ENCODE data around the gene ADAMTS2.

The ADAMTS2 gene

DNA sequence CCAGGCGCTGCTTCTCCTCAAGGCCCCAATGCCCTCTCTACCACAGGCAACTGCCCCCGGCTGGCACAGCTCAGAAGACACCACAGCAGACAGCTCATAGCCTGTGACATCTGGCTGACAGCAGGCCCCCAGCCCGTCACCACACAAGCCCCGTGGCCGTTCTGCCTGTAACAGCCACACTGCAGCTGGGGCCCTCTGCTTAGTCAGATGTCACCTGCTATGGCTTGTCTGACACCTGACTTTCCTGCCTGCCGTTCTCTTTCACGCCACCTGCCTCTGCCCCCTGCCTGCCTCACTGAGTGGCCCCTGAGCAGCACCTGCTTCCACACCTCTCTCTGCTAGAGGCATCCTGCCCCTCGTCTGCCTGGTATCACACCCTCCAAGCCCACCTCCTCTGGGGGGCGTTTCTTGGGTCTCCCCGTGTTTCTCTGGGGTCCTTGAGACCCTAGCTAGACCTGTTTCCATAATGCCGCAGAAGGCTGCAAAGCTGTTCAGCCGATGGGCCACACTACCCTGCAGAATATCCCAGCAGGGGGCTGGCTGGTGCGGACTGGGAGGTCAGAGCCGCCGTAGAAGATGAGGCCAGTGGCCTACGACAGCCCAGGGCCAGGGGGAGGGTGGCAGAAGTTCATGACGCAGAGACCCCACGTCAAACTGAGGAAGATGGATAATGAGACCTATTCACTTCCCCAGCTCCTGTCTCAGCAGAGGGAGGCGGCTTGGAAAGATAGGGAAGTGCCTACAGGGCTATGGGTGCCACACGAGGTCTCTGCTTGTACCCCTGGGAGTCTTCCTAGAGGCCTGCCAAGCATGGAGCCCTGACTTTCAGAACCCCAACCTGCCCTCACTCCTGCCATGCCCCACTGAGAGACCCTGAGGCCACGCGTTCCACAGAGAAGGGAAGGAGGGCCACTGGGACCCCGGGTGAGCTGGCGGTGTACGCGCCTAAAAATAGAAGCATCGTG is 190.0 kb downstream of the ADAMTS2 start:
- DNase-seq (ENCODE audit: low spot score) = no peak

DNA sequence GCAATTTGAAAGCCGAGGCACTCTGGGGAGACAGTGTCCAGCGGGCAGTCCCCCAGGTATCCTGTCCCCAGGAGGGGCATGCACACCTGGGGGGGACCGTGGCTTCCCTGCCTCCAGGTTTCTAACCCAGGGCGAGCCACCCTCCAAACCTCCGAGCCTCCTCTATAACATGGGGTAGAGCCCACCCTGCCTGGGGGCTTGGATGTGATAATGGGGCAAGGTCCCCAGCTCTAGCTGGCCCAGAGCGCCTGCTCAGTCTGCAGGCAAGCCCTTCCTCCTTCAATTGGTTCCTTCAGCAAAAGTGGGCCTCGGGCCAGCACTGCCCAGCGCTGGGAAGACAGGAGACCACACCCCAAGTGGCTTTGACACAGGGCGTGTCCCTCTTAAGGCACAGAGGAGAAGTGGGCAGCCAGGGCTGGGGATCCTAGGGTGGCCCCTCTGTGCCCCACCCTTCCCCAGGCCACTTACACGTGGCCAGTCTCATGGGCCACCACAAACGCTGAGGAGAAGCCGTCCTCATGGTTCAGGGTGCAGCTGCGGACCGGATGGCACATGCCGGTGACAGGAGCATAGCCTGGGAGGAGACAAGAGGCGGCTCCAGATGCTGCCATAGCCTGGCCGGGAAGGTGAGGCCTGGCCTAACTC is 190.8 kb downstream of the ADAMTS2 start:
- no peak for DNase-seq (ENCODE audit: low spot score)

DNA sequence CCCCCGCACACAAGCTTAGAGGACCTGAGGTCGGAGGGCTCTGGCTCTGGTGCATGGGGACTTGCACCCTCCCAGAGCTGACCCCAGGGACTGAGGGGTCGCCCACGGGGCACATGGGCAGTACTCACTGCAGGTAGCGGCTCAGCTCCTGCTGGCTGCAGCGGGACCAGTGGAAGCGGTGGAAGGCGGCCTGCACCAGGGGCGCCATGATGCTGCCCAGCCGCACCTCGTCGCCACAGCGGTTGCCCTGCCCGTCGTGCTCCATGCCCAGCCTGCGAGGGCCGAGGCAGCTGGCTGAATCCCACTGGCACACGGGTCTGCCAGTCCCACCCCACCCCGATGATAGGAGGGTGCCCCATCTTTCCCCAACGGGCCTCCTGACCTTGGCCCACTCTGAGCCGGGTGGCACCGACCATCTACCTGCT is 191.3 kb downstream of the ADAMTS2 start:
- DNase-seq (ENCODE audit: low spot score) = no peak

DNA sequence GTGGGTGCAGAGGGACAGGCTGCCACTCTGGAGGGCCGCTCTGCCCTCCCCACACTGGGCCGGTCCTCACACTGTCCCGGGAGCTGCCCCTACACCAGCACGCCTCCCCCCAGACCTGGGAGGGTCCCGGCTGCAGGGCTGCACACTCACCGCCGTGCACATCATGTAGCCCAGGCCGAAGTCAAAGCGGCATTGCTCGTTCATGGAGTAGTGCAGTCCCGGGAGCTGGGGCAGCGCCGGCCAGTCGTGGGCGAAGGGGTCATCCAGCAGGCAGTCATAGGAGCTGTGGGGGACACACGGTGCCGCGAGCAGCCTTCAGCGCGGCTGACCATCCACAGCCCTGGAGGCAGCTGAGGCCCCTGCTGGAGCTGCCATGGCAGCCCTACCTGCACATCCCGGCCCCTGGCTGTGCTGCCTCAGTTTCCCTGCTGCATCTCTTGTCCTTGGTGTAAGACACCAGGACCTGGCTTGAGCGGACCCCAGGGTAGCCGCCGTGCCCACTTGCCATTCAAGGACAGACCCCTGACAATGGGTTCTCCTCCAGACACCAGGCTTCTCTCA is 191.8 kb downstream of the ADAMTS2 start:
- no peak for DNase-seq (ENCODE audit: low spot score)

DNA sequence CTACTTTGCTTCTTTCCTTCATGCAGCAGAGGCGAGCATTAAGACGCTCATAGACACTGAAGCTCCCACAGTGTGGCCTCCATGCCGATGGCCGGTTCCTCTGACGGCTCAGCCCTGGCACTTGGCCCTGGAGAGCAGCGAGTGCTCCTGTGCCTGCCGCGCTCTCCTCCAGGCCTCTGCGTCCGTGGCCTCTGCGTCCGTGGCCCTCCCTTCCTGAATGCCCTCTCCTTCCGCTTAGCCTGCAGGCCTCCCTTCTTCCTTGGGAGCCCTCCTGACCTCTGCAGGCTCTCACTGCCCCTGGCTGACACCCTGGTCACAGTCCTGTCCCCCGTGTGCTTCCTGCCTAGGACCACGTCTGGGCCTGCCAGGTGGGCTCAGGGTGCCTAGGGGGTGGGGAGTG is 192.3 kb downstream of the ADAMTS2 start:
- no peak for DNase-seq (ENCODE audit: low spot score)

DNA sequence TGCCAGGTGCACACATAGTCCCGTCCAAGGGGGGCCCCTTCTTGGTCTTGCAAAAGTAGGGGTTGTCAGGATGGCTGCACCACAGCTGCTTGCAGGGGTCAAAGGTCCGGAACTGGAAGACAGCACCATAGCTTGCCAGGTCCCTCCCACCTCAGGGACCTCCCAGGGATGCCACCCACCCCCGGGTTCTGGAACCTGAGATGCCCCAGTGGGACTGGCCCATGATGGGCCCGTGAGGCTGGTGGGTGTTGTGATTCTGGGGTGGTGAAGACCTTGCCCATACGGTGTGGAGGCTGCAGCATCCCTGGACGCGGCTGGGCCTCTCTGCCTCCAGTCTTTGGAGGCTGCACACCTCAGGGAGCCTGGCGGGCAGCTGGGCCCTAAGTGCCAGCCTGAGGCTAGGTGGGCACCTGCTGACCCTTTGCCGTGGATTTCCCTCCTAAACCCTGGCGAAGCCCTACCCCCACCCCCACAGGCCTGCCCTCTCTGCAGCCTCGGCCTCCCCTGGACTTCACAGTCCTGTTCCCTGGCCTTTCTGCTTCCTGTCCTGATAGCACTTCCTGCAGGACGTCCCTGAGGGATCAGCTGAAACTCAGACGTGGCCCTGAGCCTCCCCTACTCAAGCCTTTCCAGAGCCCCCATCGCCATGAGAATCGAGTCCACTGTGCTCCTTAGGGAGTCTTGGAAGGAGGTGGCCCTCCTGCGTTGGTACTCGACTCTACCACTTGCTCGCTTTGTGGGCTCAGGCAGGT is 192.9 kb downstream of the ADAMTS2 start:
- no peak for DNase-seq (ENCODE audit: low spot score)

DNA sequence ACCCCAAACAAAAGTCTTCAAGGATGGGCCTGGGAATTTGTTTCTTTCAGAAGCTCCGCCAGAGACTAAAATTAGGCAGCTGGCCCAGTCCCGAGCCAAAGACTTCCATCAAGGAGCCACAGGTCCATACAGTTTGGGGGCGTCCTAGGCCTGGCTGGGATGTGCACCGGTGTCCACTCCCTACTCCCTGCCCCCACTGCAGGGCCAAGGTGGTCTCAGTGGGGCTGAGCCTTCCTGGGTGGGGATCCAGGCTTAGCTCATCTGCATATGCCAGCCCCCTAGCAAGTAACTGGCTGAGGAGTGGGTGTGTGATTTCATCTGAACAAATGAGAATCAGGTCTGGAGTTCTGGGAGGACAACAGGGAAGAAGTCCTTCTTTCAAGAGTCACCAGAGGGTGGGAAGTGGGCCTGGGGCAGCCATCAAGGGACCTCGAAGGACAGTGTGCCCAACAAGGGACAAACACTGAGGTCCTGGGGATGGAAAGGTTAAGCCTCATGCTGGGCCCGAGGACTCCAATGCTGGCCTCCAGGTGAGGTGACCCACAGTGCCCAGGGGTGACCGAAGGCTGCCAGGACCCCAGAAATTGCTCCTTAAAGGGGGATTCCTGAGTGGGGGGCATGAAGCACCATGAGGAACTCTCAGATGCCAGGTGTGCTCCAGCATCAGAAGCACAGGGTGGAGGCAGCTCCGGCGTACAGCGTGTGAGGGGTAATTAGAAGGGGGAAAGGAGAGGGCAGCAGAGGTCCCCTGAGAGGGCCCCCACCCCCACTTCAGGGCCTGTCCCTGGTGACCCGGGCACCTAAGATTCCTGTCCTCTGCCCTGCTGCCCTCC is 193.8 kb downstream of the ADAMTS2 start:
- no peak for DNase-seq (ENCODE audit: low spot score)

DNA sequence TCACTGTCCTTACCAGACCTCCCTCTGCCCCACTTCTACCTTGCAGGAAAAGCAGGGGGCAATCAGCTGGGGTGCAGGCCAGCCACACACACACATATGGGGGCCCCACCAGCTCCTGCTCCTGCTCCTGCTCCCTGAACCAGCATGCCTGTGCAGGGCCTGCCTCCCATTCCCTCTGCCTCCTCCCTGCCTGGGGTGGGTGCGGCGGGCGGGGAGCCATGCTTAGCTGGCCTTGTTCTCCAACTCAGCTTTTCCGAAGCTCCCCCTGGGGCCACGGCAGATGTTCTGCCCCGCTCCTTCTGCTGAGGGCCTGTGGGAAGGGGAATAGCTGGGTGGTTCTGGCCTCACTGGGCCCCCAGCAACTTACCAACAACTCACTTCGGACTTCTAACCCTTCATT is 195.2 kb downstream of the ADAMTS2 start:
- DNase-seq (ENCODE audit: low spot score) = no peak

DNA sequence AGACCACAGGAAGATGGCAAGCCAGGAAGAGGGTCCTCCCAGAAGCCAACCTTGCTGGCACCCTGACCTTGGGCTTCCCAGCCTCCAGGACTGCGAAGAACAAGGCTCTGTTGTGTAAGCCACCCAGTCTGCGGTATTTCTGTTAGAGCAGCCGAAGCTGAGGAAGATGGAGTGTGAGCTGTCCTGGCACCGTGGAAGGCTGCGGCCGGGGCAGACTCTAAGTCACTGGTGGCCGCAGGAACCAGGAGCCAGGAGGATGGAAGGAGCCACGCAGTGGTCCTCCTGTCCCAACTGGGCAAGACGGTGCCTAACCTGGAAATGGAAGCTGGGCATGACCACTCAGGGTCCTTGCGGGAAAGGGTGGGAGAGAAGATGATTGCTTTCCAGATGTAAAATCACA is 196.0 kb downstream of the ADAMTS2 start:
- no peak for DNase-seq (ENCODE audit: low spot score)

DNA sequence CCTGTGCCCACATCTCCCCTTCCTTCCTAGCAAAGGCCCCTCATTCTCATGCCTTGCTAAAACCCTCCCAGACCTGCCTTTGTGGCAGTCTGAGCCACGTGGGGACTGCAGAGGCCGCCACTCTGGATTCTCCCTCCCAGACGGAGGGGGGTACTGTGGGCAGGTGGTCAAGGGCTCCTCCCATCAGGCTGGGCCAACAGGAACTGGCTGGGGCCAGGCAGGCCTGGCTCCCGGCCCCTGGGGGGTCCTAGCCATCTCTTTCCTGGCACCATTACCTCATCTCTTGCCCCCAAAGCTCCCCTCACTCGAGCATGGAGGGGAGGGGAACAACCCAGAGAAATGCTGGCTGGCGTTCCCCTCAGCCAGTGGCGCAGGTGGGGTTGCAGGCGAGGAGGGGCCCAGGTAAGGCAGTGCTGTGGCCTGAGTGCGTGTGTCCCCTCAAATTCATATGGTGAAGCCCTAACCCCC is 196.5 kb downstream of the ADAMTS2 start:
- no peak for DNase-seq (ENCODE audit: low spot score)

DNA sequence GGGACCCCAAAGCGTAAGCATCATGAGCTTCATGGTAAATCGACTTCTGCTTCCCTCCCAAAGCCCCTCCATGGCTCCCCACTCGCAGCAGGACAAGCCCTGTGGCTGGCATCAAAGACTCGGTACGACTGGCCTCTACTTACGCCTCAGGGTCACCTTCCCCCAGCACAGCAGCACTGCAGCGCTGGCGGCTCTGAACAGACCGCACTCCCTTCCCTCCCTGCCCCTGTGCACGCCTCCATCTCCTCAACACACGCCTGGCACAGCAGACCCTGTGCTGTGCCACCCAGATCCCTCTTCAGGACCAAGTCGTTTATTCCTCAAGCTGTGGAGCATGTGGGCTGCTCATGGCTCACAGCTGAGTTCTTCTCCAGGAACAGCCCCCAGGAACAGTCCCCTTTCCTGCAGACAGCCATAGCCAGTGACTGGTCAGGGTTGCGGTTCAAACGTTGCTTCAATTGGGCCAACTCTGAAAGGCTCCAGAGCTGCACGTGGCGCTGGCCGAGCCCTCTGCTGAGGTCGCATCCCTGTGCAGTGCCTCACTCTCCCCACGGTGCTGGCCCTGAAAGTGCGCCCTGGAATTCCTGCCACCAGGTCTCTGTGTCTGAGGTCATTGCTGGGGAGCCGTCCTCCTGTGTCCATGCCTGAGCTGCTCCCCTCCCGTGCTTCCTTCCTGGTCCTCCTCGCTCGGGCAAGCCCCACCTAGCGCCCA is 197.1 kb downstream of the ADAMTS2 start:
- DNase-seq (ENCODE audit: low spot score) = no peak

DNA sequence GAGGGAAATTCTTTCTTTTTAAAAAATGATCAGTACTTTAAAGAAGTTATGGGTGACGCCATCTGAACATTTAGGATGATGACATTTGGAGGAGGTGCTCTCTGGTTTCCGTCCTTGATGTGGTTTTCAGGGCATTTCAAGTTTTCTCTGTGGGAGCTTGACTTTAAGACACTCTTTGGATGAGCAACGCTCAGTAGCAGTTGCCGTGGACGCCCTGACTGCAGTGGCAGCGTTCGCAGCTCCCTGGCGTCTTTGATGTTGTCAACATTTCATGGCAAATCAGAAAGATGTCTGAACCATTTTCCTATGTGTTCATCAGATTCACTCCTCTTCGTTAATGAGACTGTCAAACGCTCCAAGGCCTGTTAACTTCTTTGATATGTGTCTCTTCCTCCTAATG is 199.0 kb downstream of the ADAMTS2 start:
- DNase-seq (ENCODE audit: low spot score) = no peak

DNA sequence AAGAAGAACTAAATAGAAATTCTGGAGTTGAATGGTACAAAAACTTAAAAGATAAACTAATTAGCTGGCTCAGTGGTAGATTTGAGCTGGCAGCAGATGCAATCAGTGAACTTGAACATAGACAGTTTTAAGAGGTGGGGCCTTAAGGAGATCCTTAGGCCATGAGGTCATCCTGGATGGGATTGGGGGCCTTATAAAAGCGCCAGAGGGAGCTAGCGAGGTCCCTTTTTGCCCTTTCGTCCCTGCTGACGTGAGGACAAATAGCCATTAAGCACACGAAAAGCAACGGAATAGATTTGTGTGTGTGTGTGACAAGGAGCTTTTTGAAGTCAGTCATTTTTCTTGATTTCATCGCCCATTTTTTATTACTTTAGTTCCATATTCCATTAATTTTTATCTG is 201.8 kb downstream of the ADAMTS2 start:
- DNase-seq (ENCODE audit: low spot score) = no peak

DNA sequence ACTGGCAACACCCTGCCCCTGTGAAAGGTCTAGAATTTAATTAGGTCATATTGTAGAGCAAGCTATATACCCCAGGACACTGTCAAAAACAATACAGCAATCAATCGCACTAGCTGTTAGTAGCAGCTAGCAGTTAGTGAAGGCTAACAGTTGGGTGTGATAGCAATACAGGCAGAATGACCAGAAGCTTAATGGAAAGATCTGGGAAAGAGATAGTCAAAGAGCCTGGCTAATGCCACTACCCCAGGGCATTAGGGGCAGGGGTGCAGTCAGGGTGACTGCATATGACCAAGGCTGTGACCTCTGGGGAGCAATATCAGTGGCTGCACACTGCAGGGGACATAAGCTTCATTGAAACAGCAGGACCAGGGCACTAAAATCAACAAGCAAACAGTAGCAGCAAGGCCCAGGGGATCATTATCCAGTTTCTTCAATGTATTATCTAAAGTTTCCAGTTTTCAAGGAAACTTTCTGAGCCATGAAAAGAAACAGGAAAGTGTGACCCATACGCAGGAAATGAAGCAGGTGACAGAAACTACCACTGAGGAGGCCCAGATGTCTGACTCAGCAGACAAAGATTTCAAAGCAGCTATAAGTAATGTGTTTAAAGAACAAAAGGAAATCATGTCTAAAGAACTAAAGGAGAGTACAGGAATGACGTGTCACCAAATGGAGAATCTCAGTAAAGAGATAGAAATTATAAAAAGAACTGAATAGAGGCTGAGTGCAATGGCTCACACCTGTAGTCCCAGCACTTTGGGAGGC is 202.6 kb downstream of the ADAMTS2 start:
- DNase-seq (ENCODE audit: low spot score) = no peak

DNA sequence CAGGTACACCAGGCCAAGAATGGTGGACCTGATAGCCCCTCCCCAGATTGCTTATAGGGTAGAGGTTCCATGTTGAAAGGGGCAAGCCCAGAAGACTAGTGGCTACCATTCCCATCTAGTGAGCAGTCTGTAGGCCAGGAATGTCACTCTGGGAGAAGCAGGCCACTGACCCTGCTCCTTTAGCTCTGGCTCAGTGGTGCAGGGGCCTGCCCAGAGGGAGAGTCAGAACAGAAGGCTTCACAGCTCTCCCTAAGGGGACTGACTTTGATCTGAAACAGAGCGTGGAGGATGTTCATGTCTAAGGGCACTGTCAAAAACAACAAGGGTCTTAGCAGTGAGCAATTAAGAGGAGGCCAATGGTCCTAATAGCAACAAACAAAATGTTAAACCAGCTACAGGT is 203.4 kb downstream of the ADAMTS2 start:
- DNase-seq (ENCODE audit: low spot score) = no peak

DNA sequence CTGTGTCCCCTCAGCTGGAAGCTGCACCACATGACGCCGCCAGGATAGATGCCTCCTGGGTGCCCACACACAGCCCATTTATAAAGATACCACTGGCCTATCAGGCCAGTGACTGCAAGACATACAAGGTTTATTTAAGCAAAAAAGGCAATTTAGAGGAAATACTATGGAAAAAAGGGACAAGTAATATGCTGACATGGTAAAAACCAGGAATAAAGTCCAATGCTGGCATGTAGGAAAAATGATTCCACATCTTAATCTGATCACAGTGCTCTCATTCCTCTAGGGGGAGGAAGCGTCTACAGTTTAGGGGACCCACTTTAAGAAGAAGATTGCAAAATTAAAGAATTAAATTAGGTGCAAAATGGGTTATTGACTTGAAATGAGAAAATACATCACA is 205.0 kb downstream of the ADAMTS2 start:
- DNase-seq (ENCODE audit: low spot score) = no peak

DNA sequence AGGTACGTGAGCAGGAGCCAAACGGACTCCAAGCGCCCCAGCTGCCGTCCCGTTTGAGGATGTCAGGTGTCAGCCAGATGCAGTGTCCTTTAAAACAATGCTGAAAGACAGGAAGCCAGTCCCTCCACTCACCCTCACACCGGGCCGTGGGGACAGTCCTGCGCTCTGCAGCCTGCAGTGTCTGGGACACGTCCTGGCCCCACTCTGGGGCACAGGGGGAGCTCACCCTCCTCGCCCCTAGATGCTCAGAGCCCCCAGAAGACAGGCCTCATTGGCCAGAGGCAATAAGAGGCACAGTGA is 205.4 kb downstream of the ADAMTS2 start:
- DNase-seq (ENCODE audit: low spot score) = no peak

DNA sequence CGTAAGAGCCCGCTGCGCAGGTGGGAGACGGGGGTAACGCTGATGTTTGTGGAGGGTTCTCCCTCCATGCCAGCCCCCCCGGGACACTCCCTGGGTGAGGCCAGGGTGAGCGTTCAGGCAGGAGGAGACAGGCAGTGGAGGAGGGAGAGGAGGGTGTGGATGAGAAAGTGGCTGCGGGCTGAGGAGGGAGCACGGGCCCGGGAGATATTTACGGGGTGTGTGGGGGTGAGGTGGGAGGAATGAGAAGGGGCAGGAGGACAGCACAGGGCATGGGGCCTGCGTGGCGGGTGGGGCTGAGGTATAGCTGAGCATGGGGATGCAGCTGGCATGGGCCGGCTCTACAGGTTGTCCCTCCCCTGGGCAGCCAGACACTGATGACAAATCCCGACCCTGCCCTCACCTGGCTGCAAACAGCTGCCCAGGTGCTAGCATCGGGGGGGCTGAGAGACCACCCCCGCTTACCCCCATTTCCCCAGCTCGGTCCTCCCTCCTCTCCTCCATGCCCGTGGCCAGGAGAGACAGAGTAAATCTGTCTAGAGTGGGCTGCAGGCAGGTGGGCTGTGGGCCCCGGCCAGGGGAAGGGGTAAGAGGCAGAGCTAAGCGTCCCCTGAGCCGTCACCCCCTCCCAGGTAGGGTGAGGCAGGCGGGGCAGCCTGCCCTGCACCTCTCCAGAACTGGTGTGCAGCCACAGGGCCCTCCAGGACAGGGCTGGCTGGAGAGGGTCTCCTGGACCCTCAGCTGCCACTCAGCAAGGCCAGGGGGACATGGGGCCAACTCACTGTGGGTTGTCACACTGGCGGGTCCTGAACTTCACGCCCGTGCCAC is 205.9 kb downstream of the ADAMTS2 start:
- no peak for DNase-seq (ENCODE audit: low spot score)

DNA sequence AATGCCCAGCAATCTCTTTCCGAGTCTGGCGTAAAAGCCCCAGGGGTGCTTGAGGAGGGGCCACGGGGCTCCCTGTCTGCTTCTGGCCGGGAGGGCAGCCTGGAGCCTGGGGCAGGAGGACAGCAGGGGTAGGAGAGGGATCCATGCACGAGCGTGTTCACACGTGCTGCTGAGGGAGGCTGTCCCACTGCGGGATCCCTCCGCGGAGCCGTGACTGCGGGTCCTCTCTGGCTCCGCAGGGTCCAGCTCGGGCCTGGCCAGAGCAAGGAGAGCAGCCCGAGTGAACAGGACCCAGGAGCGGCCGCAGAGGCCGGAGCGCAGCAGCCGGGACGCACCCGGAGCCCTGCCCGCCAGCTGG is 206.7 kb downstream of the ADAMTS2 start:
- no peak for DNase-seq (ENCODE audit: low spot score)

Measured in hematopoietic multipotent progenitor cell treated with erythropoietin and hydrocortisone succinate and interleukin-3 and kit ligand, for 15 days (in vitro differentiated cells).